ENCODE data around the gene LRRC14B.
"Not testable (repeated sequence)": the region's sequence is repeated elsewhere in the genome, so short reads cannot be mapped to it uniquely, and the experiment has no call there.

Gene LRRC14B

DNA sequence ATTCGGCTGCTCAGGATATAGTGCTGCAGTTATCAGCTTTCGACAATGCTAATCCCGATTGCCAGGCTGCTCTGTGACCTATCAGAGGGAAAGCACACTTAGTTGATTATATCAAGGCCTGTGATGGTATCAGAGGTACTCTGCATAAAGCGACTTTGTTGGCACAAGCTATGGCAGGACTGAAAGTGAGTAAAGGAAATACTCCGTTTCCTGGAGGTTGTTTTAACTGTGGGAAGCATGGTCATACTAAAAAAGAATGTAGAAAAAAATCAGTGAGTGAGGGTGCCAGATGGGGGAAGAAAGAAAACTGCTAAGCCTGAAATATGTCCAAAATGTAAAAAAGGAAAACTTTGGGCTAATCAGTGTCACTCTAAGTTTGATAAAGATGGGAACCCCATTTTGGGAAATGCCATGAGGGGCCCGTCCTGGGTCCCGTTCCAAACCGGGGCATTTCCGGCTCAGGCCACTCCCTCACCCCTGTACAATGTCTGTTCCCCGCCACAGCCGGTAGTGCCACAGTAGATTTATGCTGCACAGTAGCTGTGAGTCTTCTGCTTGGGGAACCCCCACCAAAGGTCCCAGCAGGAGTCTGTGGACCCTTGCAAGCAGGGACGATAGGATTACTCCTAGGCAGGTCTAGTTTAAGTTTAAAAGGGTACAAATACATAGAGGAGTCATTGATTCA lies 52.5 kb downstream of the LRRC14B start:
- DNase-seq, result not testable (repeated sequence)

DNA sequence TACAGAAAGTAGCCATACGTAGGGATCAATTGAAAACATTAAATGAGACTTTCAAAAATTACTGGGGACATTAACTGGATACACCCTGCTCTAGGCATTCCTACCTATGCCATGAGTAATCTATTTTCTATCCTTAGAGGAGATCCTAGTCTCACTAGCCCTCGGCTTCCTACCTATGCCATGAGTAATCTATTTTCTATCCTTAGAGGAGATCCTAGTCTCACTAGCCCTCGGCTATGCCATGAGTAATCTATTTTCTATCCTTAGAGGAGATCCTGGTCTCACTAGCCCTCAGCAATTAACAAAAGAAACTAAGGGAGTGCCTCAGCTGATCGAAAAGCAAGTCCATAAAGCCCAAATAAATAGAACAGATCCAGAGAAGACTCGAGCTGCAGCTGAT lies 54.4 kb downstream of the LRRC14B start:
- DNase-seq, result not testable (repeated sequence)

Measured in hematopoietic multipotent progenitor cell treated with erythropoietin and hydrocortisone succinate and interleukin-3 and kit ligand, for 8 days (in vitro differentiated cells).